HG03571 (cell line): ENCODE measurements around the gene PIGX.

Source experiments
- ATAC-seq: cut with Tn5 transposase; IDR thresholded peaks from one replicate; pipeline ENCODE4 v1.9.1; 2021; ENCODE audit not compliant: unreplicated experiment

Gene PIGX

GRCh38 chr3:196754091-196754981, 42.2 kb downstream of the PIGX start:
- no peak for ATAC-seq

GRCh38 chr3:196756732-196757131, 44.6 kb downstream of the PIGX start:
- ATAC-seq: no peak

GRCh38 chr3:196757876-196758739, 45.9 kb downstream of the PIGX start:
- no peak for ATAC-seq

- ATAC-seq: no peak
These were observed 51.0 kb downstream of the PIGX start for GRCh38 chr3:196763179-196763578.

GRCh38 chr3:196765454-196765853, 53.3 kb downstream of the PIGX start:
- no peak for ATAC-seq

GRCh38 chr3:196771067-196771466, 58.9 kb downstream of the PIGX start:
- ATAC-seq: no peak

GRCh38 chr3:196772102-196772501, 59.9 kb downstream of the PIGX start:
- no peak for ATAC-seq

- ATAC-seq: no peak
These were observed 60.7 kb downstream of the PIGX start for GRCh38 chr3:196772897-196773296.

GRCh38 chr3:196774191-196774820, 62.1 kb downstream of the PIGX start:
- no peak for ATAC-seq

GRCh38 chr3:196774848-196775422, 62.8 kb downstream of the PIGX start:
- no peak for ATAC-seq

- ATAC-seq: no peak
These were observed 63.8 kb downstream of the PIGX start for GRCh38 chr3:196775938-196776337.

- ATAC-seq: no peak
These were observed 65.7 kb downstream of the PIGX start for GRCh38 chr3:196777836-196778235.

GRCh38 chr3:196778755-196779154, 66.6 kb downstream of the PIGX start:
- no peak for ATAC-seq

- no peak for ATAC-seq
These were observed 70.3 kb downstream of the PIGX start for GRCh38 chr3:196782511-196782910.
